GM18873 (cell line): ENCODE data around the gene RAG1.

Source experiments
- ATAC-seq: cut with Tn5 transposase; IDR thresholded peaks from one replicate; pipeline ENCODE4 v1.9.1; 2021; ENCODE audit warnings: mild to moderate bottlenecking, moderate library complexity, moderate number of reproducible peaks; ENCODE audit not compliant: unreplicated experiment, low FRiP score

The RAG1 gene

DNA sequence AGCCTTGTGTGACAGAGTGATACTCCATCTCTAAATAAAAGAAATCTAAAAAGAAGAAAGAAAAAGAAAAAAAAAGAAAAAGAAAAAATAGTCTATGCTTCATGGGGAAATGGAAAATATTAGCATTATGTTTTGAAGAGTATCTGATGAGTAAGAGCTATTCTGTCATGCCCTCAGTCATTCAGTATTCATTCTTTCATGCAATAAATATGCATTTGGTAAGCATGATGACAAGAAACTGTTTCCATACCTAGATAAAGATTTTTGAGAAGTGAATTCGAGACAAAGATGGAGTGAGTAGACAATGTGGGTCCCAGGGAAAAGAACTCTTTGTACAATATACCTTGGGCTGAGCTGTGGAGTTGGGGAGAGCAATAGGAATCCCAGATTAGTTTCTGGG is 20.3 kb downstream of the RAG1 start:
- no peak for ATAC-seq

DNA sequence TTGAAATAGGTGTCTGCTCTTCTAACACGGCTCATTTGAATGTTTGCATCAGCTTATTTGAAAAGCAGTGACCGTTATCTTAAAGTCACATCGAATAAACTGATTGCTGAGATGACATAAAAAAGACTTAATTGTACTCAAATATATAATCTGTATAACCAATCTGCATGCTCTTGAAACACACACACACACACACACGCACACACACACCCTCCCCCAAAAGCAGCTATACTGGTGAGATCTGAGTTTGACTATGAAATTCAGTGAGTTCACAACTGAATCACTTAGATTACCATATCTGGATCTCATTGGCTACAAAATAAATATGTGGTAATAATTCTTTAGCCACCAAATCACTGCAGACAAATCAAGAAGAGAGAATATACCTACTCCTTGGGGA is 22.7 kb downstream of the RAG1 start:
- ATAC-seq: no peak

DNA sequence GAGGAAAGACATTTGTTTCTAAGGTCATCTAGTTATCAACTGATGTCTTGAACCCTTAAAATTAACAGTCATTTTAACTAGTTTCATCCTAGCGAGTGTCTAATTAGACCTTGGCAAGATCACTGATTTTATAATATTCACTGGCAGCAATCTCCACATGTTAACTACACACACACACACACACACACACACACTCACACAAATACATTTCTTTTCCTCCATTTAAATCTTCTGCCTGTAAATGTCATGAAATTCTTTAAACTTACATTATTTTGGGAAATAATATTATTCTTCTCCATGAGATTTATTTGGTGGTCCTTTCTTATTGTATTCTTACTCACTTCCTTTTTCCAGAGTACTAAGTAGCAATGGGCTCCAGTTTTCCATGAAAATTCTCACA is 23.6 kb downstream of the RAG1 start:
- no peak for ATAC-seq

DNA sequence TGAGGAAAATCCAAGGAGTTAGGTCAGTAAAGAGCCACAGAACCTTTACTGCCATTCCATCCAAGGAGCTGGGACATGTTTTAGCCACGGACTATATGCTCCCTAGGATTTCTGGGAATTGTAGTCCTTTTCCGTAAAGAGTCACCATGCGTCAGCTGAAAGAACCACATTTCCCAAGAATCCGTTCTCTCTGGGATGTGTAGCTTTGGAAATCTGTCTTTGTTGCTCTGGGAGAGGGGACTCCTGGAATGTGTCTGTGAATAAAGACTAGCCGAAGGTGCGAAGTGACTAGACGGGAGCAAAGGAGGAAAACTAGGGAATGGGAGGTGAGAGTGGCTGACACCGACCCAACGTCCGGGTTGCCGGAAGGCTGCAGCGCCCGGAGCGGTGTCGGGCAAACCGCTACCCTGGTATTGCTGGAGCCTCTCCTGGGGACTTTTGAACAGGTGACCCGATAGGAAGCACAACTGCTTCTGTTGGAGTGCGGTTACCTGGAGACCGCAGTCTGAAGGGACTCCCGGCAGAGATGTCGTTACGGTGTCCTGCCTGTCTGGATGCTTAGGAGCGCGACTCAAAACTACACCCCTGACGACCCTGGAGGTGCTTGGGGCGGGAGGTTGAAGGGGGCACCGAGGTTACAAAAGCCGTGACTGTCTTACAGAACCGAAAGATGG is 26.6 kb downstream of the RAG1 start, which contains the start of gene IFTAP:
TSS of gene IFTAP (plus strand) at position 187 of the 674 bp plus-strand sequence. CDS start 15,602 bp downstream, outside the sequence.
- ATAC-seq: no peak

DNA sequence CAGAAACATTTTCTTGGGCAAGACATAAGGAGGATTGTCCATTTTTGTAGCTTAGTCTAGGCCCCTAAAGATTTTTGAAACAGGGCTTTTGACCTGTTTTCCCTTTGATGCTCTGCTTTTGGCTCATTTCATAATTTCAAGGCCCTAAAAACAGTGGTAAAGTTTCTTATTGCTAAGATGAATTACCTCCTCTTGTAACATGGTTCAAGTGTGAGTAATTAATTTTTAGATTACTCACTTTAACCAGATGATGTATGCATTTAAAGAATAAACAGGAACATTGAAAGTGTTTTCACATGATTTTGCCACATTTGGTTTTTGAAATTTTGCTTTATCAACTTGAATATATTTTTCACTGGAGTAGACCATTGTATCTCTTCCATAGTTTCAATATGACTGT is 29.1 kb downstream of the RAG1 start:
- no peak for ATAC-seq

DNA sequence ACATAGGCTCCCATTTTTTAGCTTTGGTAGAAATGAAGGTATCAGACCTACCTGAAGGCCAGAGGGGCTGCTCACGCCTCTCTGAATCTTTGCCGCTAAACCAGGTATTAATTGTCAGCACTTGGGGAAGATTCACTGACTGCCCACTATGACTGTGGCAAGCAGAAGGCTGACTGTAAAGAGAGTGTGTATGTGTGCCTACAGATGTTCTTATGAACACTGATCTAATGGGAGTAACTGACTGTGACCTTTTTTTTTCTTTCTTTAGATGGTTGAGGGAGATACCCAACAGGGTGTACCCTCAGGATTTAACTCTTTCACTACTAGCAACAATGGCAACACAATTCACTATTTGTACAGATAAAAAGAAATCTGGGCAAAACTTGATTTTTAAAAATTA is 30.2 kb downstream of the RAG1 start, which contains the start of gene RAG2:
TSS of gene RAG2 (minus strand) at position 186 of the 400 bp plus-strand sequence. CDS start 4,068 bp downstream, outside the sequence.
- ATAC-seq: no peak

DNA sequence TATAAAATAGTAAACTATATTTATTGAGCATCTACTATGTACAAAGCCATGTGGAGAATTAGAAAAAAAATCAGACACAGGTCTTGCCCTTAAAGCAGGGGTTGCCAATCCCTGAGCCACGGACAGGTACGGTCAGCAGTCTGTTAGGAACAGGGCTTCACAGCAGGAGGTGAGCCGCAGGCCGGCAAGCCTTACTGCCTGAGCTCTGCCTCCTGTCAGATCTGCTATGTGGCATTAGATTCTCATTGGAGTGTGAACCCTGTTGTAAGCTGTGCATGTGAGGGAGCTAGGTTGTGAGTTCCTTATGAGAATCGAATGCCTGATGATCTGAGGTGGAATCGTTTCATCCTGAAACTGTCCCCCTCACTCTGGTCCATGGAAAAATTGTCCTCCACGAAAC is 32.4 kb downstream of the RAG1 start:
- ATAC-seq: no peak

DNA sequence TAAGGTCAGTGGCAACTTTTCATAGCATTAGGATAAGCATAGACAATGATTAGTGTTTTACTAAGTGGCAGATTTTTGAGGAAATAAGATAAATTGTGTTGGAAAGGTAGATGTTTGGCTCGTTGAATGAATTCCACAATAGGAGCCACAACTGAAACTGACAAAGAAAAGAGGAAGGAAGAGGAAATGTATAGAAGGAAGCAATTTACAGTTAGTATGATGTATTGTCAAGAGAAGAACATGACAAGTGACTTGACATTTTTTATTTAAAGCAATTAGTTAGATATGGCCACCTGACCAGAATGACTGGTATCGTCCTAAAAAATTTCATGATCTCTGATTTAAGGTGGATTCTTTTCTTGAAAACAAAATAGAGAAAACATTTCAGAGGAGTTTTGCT is 33.3 kb downstream of the RAG1 start:
- no peak for ATAC-seq

DNA sequence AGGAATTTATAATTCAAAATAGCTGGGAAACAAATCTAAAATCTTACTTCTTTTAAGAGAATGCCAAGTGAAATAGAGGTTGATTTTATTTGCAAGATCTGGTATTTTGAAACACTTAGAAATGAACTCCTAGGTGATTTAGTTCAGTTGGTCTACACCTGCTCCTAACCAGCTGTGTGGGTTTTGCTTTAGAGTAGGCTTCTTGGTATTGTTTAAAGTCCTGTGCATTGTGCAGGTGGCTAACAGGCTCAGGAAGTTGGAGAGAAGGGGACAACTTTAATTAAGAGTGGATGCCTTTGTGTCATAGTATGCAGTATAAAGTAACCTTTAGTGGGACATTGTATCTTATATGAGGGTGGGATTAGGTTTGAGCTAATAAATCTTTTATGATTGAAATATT is 34.3 kb downstream of the RAG1 start:
- no peak for ATAC-seq

DNA sequence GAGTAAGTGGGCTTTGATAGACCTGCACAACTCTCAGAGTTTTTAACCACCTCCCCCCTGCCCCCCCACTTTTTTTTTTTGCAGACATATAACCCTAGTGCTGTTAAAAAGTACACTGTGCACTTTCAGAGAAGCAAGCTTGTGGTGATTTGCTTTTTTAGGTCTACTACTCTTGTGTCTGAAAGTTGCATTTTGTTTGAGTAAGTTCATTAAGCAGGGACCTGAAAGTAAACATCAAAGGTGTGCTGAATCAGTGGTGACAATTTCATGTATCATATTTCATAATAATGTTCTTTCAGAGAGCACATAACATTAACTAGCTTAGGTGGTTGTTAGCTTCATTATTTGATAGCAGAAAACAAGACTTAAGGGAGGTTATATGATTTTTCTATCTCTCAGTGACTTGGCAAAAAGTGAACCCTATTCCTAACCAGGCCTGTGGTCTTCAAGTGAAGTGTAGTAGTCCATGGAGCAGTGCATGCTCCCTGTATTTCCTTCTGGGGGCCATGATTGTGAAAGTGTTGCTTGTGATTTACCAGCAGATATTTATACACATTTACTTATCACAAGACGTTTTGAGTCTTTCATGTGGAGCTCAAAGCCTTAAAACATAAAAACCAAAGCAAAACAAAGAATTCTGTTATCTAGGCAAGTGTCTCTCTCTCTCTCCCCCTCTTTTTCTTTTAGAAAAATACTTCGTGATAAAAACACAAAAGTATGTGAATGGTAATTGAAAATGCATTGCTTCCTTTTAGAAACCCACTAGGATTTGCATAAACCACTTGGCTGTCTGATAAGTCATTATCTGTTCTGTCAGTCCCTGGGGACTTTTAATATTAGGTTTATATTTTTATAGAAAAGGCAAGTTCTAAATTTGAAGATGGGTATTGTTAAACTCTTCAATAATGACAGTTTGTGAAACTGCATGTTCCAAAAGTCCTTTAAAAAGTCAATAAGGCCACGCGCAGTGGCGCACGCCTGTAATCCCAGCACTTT is 37.7 kb downstream of the RAG1 start:
- ATAC-seq: no peak

DNA sequence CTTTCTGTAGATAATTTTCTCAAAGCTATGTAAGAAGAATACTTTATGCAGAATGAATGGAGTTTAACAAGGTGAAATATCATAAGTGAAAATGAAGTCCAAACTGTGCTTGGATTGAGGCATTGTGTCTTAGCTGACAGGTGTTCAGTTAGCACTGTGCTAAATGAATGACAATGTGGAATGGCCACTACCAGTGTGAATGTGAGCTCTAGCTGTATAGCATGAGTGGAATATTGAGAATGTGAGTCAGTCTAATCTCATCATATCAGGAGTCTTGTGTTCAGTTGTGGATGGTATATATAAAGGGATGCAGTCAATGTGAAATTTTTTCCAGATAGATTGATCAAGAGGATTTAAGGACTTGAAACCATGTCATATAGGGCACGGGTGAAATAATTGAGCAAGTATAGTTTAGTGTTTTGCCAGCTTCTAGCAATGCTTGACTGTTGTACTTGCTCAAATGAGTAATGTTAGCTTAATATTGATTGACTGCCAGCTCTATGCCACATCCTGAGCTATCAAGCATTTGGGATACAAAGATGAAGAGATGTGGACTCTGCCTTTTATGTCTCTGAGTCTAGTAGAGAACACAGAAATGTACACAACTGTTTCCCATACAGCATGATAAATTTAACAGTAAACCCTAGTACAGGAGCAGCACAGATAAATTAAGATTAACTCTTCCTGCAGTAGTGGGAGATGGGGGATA is 40.8 kb downstream of the RAG1 start:
- no peak for ATAC-seq

DNA sequence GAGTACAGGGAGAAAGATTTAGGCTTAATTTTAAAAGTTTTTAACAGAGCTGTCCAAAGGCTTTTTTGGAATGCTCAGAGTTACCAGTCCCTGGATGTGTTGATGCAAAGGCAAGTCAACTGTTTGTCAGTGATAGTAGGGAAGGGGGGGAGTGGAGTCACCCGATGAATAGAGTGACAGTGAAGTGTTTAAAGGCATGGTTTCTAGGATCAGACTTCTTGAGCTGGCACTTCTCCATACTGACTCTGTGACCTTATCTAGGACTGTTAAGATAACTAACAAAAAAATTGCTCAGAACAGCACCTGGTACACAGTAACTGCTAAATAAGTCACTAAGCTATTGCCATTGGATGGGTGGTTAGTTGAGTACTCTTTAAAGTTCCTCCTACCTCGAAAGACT is 41.6 kb downstream of the RAG1 start:
- ATAC-seq: no peak

DNA sequence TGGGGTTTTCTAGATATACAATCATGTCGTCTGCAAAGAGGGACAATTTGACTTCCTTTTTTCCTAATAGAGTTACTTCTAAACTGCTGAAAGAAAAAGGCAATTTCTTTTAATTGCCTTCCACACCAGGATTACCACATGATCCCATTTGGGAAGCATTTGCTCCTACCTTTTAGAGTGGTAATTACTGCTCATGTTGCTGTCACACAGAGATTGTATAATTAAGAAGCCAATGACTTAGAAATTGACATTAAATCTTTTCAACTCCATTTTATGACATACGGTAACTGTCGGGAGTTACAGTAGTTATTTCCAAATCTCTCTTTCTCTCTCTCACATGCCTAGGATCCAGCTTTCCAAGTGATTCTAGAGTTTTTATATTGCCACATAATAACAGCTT is 48.0 kb downstream of the RAG1 start:
- no peak for ATAC-seq

DNA sequence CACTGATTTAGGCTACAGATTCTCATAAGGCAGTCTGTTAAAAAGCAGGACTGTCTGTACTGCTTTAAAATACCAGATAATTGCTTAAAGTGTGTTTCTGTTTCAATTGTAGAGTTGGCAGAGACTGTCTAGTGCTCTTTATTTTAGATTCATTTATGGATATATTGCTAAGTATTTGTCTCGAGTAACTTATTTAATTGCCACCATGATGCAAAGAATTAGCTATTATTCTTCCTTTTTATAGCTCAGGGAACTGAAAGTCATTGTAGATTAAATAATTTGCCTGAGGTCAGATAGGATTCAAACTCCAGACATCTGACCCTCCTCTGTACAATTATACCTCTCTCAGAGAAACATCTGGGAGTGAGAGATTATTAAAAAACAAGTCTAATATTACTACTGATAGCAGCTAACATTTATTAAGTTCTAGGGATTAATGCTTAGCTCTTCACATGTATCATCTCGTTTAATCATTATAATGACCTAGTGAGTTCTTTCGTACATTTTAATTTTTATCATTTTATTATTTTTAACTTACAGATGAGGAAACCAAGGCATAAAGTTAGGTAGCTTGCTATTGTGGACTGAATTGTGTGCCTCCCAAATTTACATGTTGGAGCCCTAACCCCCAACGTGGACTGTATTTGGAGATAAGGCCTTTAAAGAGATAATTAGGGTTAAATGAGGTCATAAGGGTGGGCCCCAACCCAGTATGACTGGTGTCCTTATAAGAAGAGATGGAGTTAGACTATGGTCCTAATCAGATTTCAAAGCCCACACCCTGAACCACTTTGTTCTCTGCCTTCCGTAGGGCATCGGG is 49.9 kb downstream of the RAG1 start:
- no peak for ATAC-seq

DNA sequence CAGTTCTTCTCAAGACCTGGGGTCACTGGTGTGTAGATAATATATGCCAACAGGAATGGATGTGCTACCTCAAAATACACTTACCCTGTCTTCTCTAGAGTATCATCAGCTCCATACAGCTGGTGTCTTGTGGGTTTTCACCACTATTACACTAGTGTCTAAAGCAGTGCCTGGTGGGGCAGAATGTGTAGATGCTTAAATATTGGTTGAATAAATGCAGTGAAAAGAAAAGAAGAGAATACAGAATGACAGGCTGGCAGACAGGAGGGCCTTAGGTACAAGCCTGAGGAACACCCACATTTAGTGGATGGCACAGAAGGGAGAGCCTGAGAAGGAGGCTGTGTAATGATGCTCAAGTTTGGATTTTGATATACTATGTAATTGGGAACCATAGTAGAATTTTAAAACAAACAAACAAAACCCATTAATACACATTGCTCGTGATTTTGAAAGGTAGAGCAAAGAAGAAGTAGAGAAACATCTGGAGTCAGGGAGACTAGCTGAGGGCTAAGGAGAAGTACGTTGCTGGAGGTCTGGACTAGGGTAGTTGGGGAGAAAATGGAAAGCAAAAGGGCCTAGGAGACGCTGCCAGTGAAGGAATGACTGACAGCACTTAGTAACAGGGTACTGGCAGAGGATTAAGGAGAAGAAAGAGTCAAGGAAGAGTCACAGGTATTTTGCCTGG is 50.7 kb downstream of the RAG1 start:
- no peak for ATAC-seq

DNA sequence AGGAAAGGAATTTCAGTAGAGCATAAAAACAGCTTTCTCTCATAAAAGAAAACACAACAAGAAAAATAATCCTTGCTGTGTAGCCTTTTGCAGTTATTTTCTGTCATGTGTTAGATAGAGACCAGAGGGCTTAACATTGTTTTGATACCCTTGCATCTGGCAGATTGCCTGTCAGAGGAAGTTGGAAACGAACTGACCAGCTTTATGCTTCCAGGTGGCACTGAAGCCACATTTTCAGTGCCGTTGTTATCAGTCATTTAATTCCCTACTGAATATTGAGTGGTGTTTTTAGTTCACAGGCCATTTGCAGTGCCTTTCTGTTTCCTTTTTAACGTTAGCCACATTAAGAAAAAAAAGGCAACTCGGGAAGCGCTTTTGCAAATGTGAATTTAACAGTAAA is 51.7 kb downstream of the RAG1 start:
- no peak for ATAC-seq

DNA sequence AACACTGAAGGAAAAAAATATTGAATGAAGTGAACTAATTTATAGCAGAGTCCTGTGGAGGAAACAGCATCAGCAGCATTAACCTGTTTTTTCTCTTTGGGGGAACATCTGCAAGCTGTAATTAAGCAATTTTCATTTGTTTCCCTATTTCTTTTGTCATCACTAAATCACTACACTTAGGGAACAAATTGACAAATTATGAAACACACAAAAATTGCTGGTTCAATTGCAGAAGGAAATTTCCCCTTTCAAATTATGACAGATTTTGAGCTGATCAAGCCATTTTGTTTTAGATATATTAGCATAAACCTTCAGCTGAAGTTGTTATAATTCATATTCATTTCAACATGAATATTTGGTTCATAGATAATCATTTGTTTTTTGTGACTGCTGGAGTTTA is 52.4 kb downstream of the RAG1 start:
- ATAC-seq: no peak

DNA sequence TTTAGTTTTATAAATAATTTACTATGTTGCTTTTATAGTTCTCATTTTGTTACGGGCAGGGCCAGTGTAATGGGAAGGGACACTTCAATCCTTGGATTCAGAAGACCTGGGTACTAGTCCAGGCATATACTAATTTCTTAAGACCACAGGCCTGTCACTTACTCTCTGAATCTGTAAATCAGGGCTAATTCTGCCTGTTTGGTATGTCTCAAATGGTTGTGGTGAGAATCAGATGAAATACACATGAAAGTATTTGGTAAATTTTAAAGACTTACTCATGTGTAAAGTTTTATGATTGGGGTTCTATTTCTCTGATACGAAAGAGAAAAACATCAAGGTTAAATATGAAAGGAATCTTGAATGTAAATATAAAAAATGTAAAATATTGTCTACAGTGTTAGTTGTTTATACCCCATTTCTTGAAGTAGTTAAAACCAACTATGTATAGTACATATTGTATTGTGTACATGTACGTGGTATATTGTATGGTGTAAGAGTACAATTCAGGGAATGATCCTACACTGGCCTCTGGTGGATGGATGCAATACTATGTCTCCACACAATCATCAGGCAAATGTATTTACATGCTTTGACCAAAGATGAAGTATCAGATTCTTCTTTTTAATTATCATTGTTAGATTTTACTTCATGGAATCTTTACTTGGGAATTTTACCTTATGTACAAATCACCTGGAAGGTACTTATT is 54.8 kb downstream of the RAG1 start:
- ATAC-seq: no peak

DNA sequence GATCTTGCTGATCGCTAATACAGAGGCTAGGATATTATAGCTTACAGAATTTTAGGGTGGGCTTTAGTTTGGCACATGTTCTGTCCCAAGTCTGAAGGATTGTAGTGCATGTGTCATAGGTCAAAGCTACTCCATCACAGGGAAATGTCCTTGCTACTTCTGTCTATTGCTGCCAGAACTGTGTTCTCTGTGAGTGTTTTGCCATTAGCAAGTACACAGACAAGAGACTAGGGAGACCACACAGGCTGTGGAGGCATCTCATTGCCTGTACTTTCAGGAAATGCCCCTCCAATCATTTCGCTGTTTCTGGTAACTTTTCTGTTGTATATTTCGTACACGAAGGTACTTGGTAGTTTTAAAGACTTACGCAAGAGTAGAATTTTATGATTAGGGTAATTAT is 55.7 kb downstream of the RAG1 start:
- ATAC-seq: no peak
